Esophagus mucosa (tissue), 1 donor: ENCODE results near the gene USP32. TPM values are rescaled to one million over a fixed set of nuclear protein-coding genes. Genes with fewer than 3 reads are reported as not detected.

Source experiments
- ATAC-seq: fragments of 200-7000 bp; cut with Tn5 transposase; one replicate; pipeline ENCODE4 v1.9.1; 2020
- total RNA-seq: library from RNA; stranded (reverse); gene quantifications from one replicate; pipeline ENCODE4 v1.2.4, GENCODE V29; 2023
- donor health status: DM: yes; HTN: yes; CAD: no.

Gene USP32
- total RNA-seq, 1 donor from 2014 or later = 53.5 TPM

DNA sequence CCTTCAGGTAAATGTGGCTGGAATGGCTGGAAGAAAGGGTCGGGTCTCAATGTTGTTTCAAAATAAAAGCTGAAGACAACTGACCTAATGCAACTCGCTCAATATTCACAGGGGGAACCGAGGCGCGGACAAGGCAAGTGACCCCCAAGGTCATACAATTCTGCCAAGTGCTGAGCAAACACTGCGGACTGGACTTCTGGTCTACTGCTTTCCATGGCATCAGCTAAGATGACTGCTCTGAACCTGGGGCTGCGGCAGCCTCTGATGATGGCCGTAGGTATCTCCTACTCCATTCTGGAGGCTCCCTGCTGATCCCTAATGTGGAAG, 220.2 kb downstream of the USP32 start:
- no peak for ATAC-seq

- ATAC-seq = peak; percentile 27
Observed at GRCh38 chr17:60170835-60171752, 220.8 kb downstream of the USP32 start.

DNA sequence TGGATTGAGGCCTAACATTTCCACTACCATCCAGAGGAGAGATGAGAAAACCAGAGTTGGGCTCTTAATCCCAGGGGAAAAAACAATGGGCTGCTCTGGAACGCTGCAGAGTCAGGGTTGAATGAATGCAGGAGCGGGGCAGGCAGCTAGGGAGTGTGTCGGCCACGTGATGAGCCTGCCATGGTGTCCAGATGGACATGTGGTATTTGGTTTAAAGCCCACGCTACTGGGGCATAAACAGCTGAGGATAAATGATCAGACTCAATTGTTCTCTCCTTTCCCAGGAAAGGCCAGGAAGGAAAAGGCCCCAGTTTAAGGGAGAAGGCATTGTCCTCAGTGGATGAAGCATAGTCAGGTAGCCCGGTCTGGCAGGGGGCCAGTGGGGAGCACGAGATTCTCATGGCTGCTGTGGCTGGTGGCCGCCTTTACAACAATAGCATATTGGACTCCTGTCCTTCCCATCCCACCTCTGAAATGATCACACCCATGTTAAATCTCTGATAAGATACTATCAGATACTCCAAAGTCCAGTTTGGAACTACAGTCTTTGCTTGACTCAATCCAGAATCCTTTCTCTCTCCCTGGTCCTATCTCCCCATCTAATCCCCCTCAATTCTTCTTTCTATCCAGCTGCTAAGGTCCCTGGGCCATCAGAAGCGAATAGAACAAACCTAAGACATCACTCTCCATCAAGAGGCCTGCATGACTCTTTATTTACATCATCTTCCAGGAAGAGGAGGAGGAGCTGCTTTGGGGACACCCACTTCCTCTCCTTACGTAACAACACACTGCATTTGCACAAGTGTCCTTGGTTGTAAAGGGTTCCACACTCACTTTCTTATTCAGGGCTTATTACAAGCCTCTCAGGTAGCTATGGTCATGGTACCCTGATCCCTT, 221.8 kb downstream of the USP32 start:
- peak; percentile 45 for ATAC-seq

- no peak for ATAC-seq
Observed at GRCh38 chr17:60168654-60169053, 223.3 kb downstream of the USP32 start.

DNA sequence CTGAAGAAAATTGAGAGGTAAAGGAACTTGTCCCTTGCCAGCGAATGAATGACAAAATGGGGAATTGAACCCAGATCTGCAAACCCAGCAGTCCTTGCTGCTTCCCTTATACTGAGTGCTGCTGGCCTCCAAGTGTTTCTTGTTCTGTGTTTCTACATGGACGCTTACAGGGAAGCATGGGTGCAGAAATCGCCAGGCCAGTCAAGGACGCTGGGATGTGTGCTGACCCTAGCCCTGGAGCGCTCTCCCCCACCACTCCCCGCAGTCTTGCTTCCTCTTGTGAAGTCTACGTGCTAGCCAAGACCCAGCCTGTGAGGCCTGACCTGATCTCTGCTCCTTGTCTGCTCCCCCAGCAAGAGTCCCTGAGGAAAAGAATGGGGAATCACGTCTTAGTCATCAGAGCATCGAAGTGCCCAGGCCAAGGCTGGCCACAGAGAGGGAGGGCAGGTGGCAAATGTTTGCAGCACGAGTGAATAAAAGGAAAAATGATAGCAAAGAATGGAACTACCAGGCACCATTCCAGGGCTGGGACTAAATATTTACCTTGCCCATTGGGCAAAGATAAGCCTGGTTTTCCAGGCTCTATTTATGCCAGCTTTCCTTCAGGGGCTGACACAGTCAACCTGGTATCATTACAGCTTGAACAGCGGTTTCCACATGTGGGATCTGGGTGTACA, 224.7 kb downstream of the USP32 start:
- no peak for ATAC-seq

GRCh38 chr17:60165971-60166370, 226.0 kb downstream of the USP32 start:
- ATAC-seq = no peak

- ATAC-seq = no peak
Observed at GRCh38 chr17:60165223-60165622, 226.7 kb downstream of the USP32 start.

DNA sequence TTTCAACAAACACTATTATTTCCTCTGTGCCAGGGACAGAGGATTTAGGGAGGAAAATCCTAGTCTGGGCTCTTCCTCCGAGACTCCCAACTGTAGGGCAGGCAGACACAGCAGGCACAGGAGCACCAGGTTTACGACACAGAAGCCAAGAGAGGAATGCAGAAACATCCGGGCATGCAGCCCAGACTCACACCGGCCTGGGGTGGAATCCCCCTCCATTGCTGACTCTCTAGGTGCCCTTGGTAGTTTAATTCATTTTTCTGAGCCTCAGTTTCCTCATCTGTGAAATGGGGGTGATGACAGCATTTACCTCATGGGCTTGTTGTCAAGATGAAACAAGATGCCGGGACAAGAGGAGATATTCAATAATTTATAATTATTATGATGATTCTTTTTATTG, 227.2 kb downstream of the USP32 start:
- ATAC-seq = no peak

DNA sequence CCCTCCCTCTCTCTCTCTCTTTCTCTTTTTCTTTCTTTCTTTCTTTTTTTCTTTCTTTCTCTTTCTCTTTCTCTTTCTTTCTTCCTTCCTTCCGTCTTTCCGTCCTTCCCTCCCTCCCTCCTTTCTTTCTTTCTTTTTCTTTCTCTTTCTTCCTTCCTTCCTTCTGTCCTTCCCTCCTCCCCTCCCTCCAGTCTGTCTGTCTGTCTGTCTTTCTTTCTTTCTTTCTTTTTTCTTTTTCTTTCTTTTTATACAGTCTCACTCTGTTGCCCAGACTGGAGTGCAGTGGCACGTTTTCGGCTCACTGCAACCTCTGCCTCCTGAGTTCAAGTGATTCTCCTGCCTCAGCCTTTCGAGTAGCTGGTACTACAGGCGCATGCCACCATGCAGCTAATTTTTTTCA, 227.8 kb downstream of the USP32 start:
- no peak for ATAC-seq

- ATAC-seq = no peak
Observed at GRCh38 chr17:60163108-60163784, 228.7 kb downstream of the USP32 start.

DNA sequence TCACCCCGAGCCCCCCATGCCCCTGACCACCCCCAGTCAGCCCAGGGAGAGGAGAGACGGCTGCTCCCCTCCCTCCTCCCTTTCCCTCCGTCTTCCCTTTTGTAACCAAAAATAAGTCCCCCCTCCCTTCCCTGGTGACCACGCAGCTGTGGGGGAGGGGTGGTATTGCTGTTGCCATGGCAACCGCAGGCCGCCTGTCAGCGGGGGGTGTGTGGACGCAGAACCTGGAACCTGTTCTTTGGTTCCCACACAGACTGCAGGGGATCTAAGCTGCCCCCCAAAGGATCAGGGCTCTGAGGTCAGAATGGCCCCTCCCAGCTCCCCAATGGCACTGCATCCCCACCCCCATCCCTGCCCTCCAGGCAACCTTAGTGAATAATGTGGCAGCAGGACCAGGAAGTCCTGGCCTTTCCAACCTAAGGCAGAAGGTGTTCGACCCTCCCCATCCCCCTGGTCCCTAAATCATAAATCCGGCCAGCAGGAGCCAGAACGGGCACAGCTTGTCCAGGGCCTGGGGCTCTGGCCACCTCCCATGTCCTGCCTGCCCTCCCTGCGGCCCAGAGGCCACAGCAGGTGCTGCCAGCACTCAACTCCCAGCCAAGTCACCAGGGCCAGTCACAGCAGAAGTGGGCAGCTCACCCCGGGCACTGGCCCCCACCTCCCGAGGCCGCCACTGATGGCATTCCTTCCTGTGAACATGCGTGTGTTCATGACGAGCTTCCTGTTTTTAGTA, 230.2 kb downstream of the USP32 start:
- no peak for ATAC-seq

DNA sequence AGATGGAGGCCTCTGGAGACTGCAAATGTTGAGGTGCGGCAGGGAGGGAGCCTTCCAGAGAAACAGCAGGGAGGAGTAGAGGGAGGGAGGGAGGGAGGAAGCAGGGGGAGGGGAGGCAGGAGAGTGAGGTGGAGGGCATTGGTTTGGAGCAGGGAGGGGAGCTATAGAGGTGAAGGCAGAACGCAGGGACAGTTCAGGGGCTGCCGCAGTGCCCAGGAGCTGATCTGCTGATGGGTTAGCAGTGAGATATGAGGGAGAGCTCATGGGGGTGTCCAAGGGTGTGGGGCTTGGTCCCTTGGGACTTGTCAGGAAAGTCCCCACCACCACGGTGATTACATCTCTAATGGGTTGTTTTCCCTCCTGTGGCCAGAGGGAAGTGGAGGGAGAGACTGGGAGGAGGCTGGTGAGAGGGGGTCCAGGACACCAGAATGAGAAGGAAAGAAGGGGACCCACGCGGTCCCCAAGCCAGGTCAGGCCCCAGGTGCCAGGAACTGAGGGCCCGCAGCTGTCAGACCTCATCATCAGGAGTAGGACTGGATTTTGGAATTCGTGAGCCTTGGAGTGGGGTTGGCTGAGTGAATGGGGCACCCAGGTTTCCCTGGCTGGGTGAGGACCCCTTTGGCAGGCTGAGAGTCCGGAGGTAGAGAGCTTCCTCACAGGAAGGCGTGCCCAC, 231.0 kb downstream of the USP32 start:
- ATAC-seq = no peak

DNA sequence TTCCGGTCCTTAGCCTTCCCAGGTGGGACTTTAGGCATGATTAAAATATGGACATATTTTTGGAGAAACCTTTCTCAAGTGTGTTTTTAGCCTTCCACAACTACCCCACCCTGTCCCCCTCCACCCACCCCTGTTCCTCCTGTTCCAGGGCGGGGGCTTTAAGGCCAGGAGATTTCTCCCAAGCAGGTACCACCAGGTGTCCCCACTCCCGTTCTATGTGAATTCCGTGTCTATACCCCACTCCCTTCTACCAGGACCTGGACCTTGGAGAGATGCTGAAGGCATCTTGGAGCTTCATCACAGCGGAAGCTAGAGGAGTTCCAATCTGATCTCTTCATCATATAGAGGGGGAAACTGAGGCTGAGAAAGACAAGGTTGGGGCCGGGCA, 232.5 kb downstream of the USP32 start:
- ATAC-seq = no peak

- ATAC-seq = no peak
Observed at GRCh38 chr17:60158751-60159478, 233.0 kb downstream of the USP32 start.

GRCh38 chr17:60157487-60158040, 234.4 kb downstream of the USP32 start:
- ATAC-seq = no peak

GRCh38 chr17:60156746-60157145, 235.2 kb downstream of the USP32 start:
- ATAC-seq = no peak

DNA sequence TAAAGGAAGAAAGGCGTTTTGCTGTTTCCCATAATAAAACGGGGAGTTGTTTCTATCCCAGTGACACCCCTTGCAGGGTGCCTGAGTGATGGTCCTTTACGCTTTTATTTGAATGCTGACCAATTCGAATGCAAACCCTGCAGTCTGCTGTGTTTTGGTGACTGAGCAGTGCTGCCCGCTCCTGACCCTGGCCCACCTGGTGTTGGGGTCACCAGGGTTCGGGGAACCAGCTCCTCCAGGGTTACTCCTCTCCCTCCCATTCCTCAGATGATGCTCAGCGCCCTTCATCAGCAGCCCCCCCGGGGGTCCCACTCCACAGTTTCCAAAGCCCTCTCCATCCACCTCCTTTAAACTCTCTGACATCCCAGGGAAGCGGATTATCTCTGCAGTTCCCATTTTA, 236.1 kb downstream of the USP32 start:
- no peak for ATAC-seq

GRCh38 chr17:60155427-60155814, 236.5 kb downstream of the USP32 start:
- no peak for ATAC-seq

DNA sequence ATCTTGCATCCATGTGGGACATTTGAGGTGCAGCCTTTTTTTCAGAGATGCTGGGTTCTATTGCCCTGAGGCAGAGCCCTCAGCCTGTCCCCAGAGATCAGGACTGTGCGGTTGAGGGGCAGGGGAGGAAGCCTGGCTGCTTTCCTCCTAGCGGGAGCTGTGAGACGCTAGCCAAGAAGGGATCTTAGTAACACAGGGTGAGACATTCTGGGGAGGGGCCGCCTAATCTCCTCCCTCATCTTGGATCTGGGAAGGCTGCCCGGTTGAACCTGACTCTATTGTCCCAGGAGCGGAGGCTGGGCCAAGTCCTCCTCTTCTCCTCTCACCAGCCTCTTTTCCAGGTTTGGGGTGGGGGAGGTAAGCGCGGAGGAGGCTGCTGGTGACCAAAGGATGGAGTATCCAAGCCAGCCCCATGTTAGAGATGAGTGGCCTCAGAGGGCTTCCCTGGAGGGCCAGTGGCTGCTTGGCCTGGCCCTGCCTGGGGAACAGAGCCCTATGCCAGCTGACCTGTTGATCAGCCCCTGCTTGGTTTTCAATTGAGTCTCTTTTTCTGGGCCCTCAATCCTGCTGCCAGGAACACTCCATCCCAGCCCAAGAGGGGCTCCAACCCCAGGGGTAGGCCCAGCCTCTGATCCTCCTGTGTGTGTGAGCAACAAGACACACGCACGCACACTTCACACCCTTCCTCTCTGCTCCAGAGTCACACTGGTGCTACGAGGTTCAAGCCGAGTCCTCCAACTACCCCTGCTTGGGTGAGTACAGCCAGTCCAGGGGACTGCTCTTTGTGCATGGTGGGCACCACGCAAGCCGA, 237.1 kb downstream of the USP32 start:
- ATAC-seq = peak; percentile 52
